NCI-H2227 (cell line): ENCODE data around the gene TF.

Experiments
- DNase-seq: peaks from one replicate; lab custom pipeline; 2025; ENCODE audit not compliant: unreplicated experiment; lab: John Stamatoyannopoulos, UW

Gene TF

DNA sequence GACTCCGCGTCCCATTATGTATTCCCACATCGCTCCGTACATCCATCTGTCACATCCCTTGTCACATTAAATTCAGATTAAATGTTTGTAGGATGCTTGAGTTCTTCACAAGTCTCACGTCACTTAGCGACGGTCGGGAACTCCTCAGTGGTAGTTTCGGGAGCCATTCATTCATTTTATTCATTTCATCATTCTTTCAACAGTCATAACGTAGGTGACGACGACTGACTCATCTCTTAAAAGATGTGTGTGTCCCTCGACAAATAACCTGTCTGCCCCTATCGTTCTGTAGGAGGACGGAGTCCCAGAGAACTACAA is 59.1 kb downstream of the TF start:
- peak; percentile 15 for DNase-seq

DNA sequence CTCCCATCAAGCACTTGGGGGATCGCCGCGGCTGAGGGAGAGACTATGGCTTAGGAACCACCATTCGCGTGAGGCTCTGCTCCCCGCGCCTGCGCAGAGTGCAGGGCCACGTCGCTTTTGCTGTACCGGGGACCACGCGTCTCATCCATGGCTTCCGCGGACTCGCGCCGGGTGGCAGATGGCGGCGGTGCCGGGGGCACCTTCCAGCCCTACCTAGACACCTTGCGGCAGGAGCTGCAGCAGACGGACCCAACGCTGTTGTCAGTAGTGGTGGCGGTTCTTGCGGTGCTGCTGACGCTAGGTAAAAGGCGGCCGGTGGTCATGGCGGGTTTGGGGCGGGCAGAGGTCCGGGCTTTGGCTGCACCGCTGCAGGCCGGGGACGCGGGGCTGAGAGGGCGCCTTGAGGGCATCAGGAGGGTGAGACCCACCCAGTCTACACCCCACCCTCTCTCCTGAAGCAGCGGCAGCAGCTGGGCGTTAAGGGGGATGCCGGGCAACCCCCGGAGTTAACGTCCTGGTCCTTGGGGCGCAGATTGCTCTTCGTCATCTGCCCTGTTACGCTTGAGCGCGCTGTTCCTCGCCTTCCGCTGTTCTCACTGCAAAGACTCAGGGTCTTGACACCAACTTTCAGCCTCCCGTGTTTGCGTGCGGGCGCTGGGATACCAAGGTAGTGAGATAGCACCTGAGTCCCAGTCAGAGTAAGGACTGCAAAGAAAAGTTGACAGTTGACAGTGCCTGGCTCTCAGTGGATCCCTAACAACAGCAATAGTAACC is 59.7 kb downstream of the TF start, which contains the start of gene SRPRB:
SRPRB (plus strand) TSS at position 114 of the 774 bp plus-strand sequence; CDS start at position 148, 34 bp downstream.
- peak; percentile 90 for DNase-seq

DNA sequence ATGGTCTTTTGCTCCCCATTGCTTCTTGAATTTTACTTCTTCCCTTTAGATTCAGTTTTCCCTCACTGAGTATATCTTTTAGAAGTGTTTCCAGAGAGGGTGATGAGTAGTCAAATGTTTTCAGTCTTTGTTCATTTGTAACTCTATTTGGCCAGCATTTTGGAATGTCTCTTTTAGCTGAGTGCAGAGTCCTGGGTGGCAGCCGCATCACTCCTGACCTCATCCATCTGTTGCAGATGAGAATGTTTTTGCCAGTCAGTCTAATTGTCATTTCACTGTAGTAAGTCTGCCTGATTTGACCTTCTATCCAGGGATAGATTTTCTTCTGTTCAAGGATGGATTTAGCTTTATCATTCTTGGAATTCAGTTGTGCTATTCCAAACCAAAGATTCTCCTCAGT is 66.7 kb downstream of the TF start:
- no peak for DNase-seq

DNA sequence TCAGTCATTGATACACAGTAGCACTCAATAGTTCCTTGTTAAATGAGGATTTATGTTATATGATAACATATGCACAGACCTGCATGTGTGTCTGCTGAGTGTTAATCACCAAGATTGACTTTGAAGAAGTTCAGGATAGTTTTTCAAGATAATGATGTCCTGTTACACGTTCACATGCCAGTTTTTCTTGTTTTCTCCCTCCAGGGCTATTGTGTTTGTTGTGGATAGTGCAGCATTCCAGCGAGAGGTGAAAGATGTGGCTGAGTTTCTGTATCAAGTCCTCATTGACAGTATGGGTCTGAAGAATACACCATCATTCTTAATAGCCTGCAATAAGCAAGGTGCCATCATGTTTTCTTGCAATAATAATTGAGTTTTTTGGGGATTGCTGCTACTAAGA is 69.2 kb downstream of the TF start:
- DNase-seq: no peak

DNA sequence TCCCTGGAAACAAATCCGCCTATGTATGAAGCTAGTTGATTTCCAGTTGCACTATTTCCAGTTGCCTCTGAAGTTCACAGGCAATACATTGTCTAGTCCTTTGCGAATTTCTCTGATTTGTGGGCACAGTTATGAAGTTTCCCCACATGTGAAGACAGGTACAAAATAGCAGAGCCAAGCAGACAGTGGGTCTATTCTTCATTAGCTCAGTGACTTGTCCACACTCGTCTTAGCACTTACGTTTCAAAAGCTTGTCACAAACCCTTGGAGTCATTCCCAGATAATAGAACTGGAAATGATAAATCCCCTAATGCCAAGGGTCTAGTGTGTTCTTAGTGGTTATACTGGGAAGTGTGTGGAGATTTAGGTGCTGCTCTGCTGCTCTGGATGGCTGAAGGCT is 73.9 kb downstream of the TF start:
- no peak for DNase-seq

DNA sequence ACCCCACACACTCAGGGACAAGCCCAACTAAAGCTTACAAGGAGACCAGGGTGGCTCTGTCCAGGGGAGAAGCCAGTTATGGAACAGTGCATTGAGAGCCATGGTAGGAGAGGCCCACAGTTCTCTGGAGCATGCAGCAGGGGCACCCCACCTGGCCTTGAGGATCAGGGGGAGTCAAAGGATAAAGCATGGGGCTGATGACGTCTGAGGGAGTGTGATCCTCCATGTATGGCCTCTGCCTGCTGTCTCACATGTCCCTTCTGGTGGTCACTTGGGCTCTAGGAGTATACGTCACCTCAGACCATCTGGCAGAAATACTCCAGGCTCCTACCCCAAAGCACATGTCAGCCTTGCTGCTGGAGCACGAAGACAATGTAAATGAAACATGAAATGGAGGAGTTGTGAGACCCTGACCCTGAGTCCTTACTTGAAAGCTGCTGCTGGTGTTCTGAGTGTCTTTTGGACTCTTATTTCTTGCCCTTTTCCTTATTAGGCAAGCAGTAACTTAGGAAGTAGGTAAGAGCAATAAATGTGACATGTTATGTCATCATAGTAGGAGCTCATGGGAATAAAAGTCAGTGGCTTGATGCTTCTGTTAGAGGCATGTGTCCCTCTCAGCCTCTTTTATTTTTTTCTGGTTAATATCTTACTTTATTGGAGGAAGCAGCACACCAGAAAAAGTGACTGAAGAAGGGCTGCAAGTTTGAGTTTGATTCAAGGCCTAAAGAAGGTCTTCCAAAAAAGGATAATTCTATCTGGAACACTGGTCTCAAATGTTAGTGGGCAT is 74.9 kb downstream of the TF start:
- no peak for DNase-seq

DNA sequence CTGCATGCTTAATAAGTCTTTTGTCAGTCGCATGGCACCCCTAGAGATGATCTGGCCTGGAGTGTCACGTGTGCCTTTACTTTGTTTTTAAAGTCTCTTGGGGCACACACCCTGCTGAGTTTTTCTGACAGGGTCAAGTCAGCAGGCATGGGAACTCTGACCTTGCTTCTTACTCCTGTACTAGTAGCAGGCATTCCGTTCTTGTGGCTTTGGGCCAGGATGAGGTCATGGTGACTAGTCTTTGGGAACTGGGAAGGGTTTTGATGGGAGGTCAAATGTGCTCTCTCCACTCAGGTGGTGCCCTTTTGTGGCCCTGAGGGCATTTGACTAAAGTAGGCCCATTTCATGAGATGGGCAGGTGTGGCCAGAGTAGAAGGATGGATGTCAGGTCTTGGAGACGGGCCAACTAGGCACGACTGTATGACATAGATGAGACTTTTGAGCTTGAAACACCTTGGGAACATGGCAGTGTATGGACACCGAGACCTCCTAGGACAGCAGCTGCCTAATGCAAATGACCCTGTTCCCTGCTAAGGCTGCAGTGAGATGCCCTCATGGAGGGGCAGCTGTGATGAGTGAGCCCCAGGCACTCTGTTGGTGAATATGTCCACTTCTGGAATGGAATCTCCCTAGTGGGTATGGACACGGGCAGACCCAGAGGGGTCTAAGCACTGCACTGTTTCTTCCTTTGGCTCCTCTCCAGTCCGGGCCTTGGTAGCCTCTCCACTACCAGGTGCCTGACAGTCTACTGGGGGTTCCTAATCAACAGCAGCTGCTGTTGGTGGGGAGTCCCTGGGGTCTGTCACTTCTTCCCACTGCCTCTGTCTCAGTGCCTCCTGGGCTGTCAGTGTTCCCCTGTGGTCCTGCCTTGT is 75.8 kb downstream of the TF start:
- DNase-seq: no peak

DNA sequence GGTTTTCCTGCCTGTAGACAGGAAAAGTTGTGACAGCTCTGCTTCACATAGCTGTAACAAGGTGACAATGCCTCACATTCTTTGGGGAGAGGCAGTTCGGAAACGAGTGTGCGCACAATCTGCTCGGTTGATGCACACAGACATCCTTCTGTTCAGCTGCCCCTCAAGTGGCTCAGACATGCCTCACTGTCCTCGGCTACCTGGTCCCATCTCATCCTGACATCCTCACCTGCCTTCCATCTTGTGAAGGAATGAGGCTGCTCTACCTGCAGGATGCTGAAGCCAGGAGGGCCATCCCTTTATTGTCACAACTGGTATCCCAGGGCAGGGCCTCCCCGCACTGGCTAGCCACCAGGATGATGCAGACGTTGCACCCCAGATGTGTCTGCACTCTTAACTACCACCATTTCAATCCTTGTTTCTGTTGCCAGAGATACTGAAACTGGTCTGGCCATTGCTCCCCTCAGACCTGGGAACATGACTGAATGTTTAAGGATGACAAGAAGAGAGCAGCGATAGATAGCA is 78.8 kb downstream of the TF start:
- DNase-seq: no peak

DNA sequence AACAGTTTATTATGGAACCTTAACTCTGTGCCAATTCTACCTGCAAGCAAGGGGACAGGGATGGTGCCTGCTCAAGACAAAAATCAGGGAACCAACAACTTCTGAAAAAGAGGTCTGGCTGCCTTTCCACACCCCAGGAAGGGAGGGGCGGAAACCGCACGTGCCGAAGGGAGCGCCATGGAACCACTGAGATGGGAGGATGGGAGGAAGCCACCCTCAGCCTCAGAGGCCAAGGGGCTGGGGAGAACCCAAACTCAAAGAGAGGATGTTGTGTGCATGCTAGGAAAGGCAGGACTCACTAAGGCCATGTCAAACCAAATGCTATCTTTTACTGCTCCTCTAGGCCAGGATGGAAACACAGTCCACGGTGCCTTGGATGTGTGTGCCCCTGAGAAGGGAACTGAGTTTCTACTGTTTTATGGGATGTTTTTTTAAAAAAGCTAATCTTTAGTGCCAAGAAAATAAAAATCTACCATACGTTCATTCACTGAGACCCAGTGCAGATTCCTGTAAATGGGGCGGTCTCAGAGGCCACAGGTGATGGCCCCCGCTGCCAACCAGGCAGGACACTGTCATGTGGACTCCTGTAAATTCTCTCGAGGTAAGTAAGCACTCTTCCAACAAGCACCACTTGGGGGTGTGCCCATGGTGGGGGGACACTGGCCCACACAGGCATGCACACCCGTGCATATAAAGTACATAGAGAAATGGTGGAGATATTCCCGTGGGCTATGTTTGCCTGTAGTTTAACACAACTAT is 80.0 kb downstream of the TF start:
- no peak for DNase-seq

DNA sequence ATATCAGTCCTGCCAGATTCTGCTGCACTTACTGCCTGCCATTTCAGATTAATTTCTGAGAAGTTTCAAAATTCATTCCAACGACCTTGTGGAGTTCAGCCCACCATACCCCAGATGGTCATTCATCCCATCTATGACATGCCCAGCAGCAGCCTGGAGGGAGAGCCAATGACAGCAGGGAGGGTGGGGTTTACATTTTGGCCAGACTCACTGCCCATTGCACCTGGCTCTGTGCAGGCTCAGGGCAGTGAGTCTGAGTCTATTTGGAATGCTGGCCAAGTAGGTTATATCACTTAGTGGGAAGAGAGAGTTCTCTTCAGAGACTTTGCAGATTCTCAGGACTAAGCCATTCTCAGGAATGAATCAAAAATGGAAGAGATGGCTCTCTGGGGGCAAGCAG is 80.9 kb downstream of the TF start:
- no peak for DNase-seq

DNA sequence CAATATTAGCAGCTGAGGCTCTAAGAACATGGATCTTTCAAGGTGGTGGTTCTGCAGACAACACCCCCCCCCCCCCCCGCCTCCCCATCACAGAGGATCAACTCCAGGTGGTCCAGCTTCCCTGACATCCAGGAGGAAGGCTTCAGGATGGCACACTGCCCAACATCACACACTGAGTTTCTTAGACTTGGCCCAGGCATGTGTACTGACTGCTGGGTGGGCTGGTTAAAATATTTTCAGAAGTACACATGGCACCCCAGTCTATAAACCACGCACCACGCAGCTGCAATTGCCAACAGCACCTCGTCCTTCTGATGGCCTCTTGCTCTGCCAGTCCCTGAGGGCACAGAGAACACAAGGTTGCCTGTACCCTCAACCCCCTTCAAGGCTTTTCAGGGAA is 81.5 kb downstream of the TF start:
- DNase-seq: no peak

DNA sequence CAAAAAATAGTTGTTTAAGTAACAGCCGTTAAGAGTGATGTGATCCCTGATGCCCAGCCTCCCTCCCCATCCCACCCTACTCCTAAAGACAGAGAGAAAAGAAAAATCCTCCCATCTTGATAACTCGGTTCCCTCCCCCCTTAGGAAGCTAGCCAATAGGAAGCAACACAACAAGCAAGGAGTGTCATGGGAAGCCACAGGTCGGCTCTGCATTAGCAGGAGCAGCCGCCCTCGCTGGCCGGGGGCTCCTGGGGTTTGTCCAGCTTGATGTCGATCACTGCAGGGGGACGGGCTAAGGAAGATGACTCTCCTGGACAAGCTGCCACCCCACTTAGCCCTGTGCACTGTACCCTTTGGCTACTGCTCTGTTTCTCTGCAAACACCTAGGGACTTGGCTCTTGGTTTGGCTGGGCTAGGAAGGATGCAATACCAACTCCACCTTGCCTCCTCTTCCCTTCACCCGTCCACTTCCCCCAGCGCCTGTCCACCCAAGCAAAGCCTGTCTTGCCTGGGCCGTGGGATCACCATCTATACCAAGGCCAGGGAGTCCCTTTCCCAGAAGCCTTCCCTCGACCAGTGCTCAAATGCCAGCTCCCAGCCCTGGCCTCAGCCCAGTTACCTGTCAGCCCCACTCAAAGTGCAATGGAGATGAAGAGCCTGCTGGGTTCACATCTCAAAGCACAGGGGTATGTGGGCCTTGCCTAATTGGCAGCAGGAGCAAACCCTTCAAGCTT is 82.5 kb downstream of the TF start:
- DNase-seq: peak; percentile 0

DNA sequence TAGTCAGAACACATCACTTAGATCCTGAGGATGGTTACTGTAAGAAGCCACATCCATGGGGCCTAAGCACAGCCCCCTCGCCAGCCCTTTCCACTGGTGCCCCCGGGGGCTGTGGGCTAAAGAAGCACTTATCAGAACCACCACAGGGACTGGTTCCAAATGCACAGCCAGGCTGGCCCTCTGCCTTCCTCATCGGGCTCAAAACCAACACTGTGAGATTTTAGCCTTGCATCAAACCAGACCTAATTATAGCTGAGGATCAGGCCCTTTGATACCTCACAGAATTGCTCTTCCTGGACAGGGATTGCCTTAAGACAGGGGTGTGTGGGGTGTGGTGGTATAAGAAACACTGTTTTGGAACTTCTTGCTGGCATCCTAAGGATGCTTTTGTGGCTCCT is 83.1 kb downstream of the TF start:
- DNase-seq: no peak

DNA sequence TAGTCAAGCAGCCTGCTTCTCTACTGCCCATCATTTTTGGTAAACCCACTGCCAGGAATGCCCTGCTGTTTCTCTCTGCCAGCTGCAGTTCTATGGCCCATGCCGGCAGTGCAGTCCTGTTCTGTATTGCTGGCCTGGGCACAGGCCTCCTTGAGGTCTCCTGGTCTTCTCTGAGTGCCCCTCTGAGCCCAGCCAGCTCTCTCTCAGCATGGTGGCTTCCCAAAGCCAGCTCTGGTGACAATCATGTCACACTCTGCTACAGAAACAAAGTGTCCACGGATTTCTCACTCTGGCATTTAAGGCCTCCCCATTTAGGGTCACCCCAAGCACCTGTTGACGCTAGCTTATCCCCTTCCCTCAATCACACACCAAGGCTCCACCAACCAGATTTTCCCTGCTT is 83.9 kb downstream of the TF start:
- DNase-seq: no peak

DNA sequence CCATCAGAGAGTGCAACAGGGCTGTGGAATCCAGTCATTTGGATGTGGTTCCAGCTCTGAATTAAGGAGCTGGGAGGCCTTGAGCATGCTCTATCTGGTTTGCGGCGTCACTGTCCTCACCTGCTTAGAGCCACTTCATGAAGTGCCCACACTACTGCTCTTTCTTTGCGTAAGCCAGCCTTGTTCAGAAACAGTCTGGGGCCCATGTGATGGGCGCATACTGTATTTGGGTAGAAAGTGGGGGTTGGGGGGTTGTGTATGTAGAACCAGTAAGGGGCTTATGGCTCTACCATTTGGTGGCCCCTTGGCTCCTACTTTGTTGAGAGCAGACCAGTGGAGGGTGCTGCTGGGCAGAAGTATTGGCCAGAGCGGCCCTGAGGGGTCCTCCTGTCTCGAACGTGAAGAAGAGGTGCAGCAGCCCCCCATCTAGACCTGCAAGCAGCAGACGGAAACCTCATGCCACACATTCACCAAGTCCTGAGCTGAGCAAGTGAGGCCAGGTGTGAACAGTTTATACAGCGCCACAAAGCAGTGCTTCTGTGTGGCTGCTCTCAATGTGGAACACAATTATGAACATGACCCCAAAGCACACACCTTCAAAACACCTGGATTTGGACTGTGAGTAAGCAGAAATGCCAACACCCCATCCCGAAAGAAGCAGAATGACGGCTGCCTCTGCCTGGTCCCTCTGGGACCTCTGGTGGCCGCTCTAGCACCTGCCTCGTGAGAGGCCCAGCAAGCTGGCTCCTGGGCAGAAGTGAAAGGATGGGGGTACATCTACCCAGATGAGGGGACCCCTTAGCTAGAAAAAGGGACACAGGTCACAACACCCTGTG is 86.0 kb downstream of the TF start:
- DNase-seq: no peak

DNA sequence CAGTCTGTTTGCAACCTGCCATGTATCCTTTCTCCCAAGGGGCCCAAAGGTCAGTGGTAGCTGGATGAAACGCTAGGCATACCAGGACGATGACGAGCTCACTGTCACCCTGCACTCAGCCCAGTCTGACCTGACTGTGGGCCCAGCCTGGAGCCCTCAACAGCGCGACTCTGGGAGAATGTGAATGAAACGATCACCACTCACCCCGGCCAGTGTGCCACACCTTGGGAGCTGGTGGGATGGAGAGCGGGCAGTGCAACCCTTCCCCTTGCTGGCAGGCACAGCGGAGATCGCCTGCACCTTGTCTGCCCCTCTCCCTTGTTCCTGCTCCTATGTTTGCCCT is 86.6 kb downstream of the TF start:
- no peak for DNase-seq

DNA sequence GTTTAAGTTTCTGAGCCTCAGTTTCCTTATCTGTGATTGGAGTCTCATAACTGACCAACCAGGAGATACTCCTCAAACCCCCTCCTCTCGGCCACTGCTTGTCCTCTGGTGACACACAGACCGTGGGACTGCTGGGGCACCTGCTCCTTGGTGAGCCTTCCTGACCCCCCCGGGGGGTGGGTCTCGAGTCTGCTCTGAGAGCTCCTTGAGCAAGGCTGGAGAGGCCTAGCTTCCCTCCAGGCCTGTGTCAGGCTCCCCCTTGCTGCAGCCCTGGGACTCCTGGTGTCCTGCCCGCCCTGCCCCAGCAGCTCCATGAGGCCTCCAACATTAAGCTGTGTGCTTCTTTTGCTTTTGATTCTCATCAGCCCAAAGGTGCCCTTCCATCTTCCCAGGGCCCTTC is 87.1 kb downstream of the TF start:
- no peak for DNase-seq

DNA sequence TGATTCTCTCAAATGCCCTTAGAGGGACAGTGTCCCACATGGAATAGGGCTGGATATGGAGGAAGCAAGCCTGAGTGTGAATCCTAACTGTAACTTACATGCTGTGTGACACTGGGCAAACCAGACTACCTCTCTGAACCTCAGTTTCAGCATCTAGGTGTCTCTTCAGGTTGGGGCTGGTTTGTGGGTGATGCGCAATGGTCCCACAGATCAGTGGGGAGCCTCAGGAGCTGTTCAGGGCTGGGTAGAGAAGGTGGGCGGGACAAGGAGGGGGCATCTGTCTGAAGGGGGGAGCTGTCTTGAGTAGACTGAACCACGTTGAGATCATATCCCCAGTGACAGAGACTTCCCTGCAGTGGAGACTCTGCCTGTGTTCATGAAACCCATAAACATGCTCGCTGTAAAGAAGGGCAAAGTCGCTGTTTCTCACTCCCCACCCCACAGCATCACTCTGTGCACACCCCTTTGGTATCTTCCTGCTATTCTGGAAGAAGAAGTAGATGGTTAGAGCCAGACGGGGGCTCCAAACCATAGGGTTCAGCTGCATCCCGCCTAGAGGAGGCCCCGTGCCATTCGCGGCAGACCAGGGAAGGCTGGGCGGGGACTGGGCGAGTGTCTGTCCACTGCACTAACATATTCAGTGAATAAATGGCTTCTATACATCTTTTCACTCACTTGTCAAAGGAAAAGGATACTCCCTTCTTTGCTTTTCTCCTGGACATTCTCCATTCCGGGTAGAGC is 87.9 kb downstream of the TF start:
- DNase-seq: no peak
